Psoas muscle (tissue), 8 donors: Measurements from ENCODE around the gene IVL. TPM values are rescaled to one million over a fixed set of nuclear protein-coding genes. Genes with fewer than 3 reads are reported as not detected.

ENCODE experiments used
- ATAC-seq, 4 donors: fragments of 200-7000 bp; cut with Tn5 transposase; one replicate each; pipeline ENCODE4 v1.9.1; 2020; ENCODE audit warnings: moderate library complexity in 3 of 4, mild to moderate bottlenecking in 2 of 4
- DNase-seq, 2 donors: peaks; one replicate each; pipeline ENCODE4 v3.0.0-alpha.2; 2020
- H3K27ac ChIP-seq: fragments of 200-600 bp; one replicate; pipeline ENCODE4 v1.8.0; 2022
- H3K27me3 ChIP-seq, 3 donors: fragments of 200-600 bp in 1 of 3; one replicate each; pipeline versions ENCODE4 v1.6.1 to v1.8.0; 2013 to 2022; ENCODE audit warnings: low read length in 2 of 3, mild to moderate bottlenecking in 2 of 3, moderate library complexity in 1 of 3; ENCODE audit not compliant: insufficient read depth in 3 of 3
- H3K36me3 ChIP-seq, 2 donors: fragments of 200-600 bp in 1 of 2; one replicate each; pipeline versions ENCODE4 v1.6.1 to v1.8.0; 2013 to 2022; ENCODE audit warnings: low read depth in 1 of 2, mild to moderate bottlenecking in 1 of 2, moderate library complexity in 1 of 2; ENCODE audit not compliant: insufficient read depth in 1 of 2
- H3K4me1 ChIP-seq: fragments of 200-600 bp; one replicate; pipeline ENCODE4 v1.8.0; 2022
- H3K4me3 ChIP-seq: fragments of 200-600 bp; one replicate; pipeline ENCODE4 v1.8.0; 2022; ENCODE audit warnings: mild to moderate bottlenecking
- H3K9me3 ChIP-seq: fragments of 200-600 bp; one replicate; pipeline ENCODE4 v1.8.0; 2022
- CTCF ChIP-seq: fragments of 200-600 bp; IDR thresholded peaks from one replicate; pipeline ENCODE4 v1.8.0; 2022; ENCODE audit warnings: antibody characterized with exemption
- WGBS, 3 donors: extraction: QIAGEN DNeasy Blood & Tissue Kit; methylation state at CpG; one replicate each; pipeline versions ENCODE4 v1.1.6 to v1.1.7; 2013; 5-methylcytosine and 5-hydroxymethylcytosine counted together
- intact Hi-C, 2 donors: fragments of 100-400 bp; cut with DNase I; formaldehyde crosslinking; loops; one replicate each; pipeline versions ENCODE4 v1.11.0 to v1.14.2; 2022
- polyA plus RNA-seq, 3 donors: library from polyadenylated mRNA; stranded (reverse); fragments of 200-250 nt; gene quantifications; one replicate each; pipeline ENCODE4 v1.2.3, GENCODE V29; 2013
- total RNA-seq, 4 donors: library from RNA; stranded (reverse); fragmentation: NEBNext Ultra II Directional in 2 of 4; extraction: Animal tissue kit (Norgen Biotek cat#: 25700) in 2 of 4; gene quantifications; one replicate each; pipeline versions ENCODE4 v1.2.1 to v1.2.4, GENCODE V29; 2021 to 2023
- donor health status: healthy with polysubstance abuse.
- donor health status: DM: no; HTN: no; CAD: no; lungs with moderate emphysema.
- donor health status: Bipolar disorder and iron deficiency.
- donor health status: healthy.
- donor health status: DM: yes; HTN: yes; CAD: no.
- donor health status: DM: no; HTN: no; CAD: no.
- donor health status: DM: no; HTN: no; CAD: no.
- donor health status: DM: yes; HTN: yes; CAD: no.

The IVL gene
- total and polyA plus RNA-seq, 7 donors: 0.04 TPM; not detected in 6

GRCh38 chr1:152901631-152902030 lies 6.7 kb upstream of the IVL start:
- WGBS, 3 donors: 69 to 76% (median 73%) methylated on average over 5 of the region's 5 CpGs
- peaks cover 0 to 6% (median 5%) of the 10 kb centered on the region in 3 donors for H3K27me3 ChIP-seq
- no peak for TF ChIP-seq CTCF
- no peak overlapping the region for H3K4me3 ChIP-seq
- ATAC-seq (no peak), DNase-seq (no peak)
- H3K9me3 ChIP-seq: no peaks in the 10 kb centered on the region
- intact Hi-C loops: no loop called here
- H3K4me1 ChIP-seq: no peaks in the 10 kb centered on the region
- no peak overlapping the region for H3K27ac ChIP-seq
- no peaks in the 10 kb centered on the region for H3K36me3 ChIP-seq

- peaks cover 0 to 5% (median 4%) of the 10 kb centered on the region in 3 donors for H3K27me3 ChIP-seq
Measured at GRCh38 chr1:152902636-152903035, 5.7 kb upstream of the IVL start.

GRCh38 chr1:152904688-152905440 lies 3.5 kb upstream of the IVL start:
- Histone ChIP-seq H3K36me3 (no peaks in the 10 kb centered on the region), H3K27ac (no peak overlapping the region), H3K4me1 (no peaks in the 10 kb centered on the region), H3K9me3 (no peaks in the 10 kb centered on the region), H3K27me3 (peaks cover 0 to 4% (median 1%) of the 10 kb centered on the region in 3 donors), H3K4me3 (no peak overlapping the region)
- no peak for TF ChIP-seq CTCF
- no peak for DNase-seq
- 76% methylated on average over 7 of the region's 7 CpGs for WGBS, 3 donors
- intact Hi-C loops: no loop called here
- no peak for ATAC-seq

More at GRCh38 chr1:152902636-152903035, 5.7 kb upstream of the IVL start:
- intact Hi-C loops: no loop called here
- DNase-seq (no peak), ATAC-seq (no peak)
- no peak overlapping the region for H3K27ac ChIP-seq
- no peak for TF ChIP-seq CTCF
- WGBS, 3 donors: 35 to 52% (median 37%) methylated on average over 4 of the region's 4 CpGs
- no peaks in the 10 kb centered on the region for H3K4me1 ChIP-seq
- H3K36me3 ChIP-seq: no peaks in the 10 kb centered on the region
- H3K4me3 ChIP-seq: no peak overlapping the region
- H3K9me3 ChIP-seq: no peaks in the 10 kb centered on the region

- H3K9me3 ChIP-seq: no peaks in the 10 kb centered on the region
- DNase-seq (no peak), ATAC-seq (no peak)
- H3K36me3 ChIP-seq: no peaks in the 10 kb centered on the region
- no peak overlapping the region for H3K27ac ChIP-seq
- no peak overlapping the region for H3K4me3 ChIP-seq
- 46 to 61% (median 47%) methylated on average over 5 of the region's 5 CpGs for WGBS, 3 donors
- no peak for TF ChIP-seq CTCF
- intact Hi-C loops: no loop called here
- H3K27me3 ChIP-seq: peaks cover 0 to 4% (median 0%) of the 10 kb centered on the region in 3 donors
- H3K4me1 ChIP-seq: no peaks in the 10 kb centered on the region
Measured at GRCh38 chr1:152906023-152906565, 2.3 kb upstream of the IVL start.
